Measurements from ENCODE around the gene HOXA13.
A peak's percentile ranks its signal among the peaks of the same experiment; 100 is the strongest.

The HOXA13 gene

GRCh38 chr7:27166531-27167505, 33.1 kb downstream of the HOXA13 start (continued):
- TF ChIP-seq ELK4 (IDR thresholded peaks at IDR 0.05; ENCODE audit: borderline replicate concordance, low read depth, low read length) = no peak
- no peak for TF ChIP-seq ZNF544 (tag by site-specific recombination; IDR thresholded peaks at IDR 0.05)
- TF ChIP-seq ZNF639 (tag by site-specific recombination; IDR thresholded peaks at IDR 0.05) = no peak
- TF ChIP-seq ZNF626 (tag by site-specific recombination; IDR thresholded peaks at IDR 0.05) = no peak
- TF ChIP-seq ZNF571 (tag by site-specific recombination; IDR thresholded peaks at IDR 0.05) = no peak
- TF ChIP-seq ZNF366 (tag by site-specific recombination; conservative IDR thresholded peaks at IDR 0.05) = peak; percentile 51; the same call in 1 of the 2 replicates
- no peak for TF ChIP-seq ZNF24 (tag by site-specific recombination; IDR thresholded peaks at IDR 0.05)
- TF ChIP-seq ZNF391 (tag by site-specific recombination; IDR thresholded peaks at IDR 0.05; ENCODE audit: borderline replicate concordance, low read depth) = no peak
- no peak for TF ChIP-seq PRDM2 (tag by site-specific recombination; IDR thresholded peaks at IDR 0.05; ENCODE audit: borderline replicate concordance)
- no peak for TF ChIP-seq ZNF416 (tag by site-specific recombination; IDR thresholded peaks at IDR 0.05)
- no peak for TF ChIP-seq ZNF677 (tag by site-specific recombination; IDR thresholded peaks at IDR 0.05)
- TF ChIP-seq ZNF449 (tag by site-specific recombination; IDR thresholded peaks at IDR 0.05) = no peak
- TF ChIP-seq SP7 (tag by site-specific recombination; IDR thresholded peaks at IDR 0.05) = peak; percentile 11; the same call in 1 of the 2 replicates
- peak; percentile 42; the same call in 1 of the 2 replicates for TF ChIP-seq ZBTB8A (tag by site-specific recombination; IDR thresholded peaks at IDR 0.05)
- TF ChIP-seq ZBTB11 (tag by site-specific recombination; conservative IDR thresholded peaks at IDR 0.05; ENCODE audit: low read depth) = peak; percentile 47; the same call in 1 of the 2 replicates
- no peak for TF ChIP-seq ZFP41 (tag by site-specific recombination; IDR thresholded peaks at IDR 0.05; ENCODE audit: borderline replicate concordance)
- TF ChIP-seq ZNF776 (tag by site-specific recombination; IDR thresholded peaks at IDR 0.05; ENCODE audit: borderline replicate concordance) = peak; percentile 98
- TF ChIP-seq ZFP3 (tag by site-specific recombination; IDR thresholded peaks at IDR 0.05; ENCODE audit: low read depth) = no peak
- peak; percentile 63 for TF ChIP-seq ZNF513 (tag by site-specific recombination; IDR thresholded peaks at IDR 0.05)
- TF ChIP-seq ZBTB26 (tag by site-specific recombination; optimal IDR thresholded peaks at IDR 0.05) = no peak
